Naive B cell (primary cell): ENCODE measurements around the gene CPNE5. TPM values are rescaled to one million over a fixed set of nuclear protein-coding genes. Genes with fewer than 3 reads are reported as not detected.
"Not testable (repeated sequence)": the region's sequence is repeated elsewhere in the genome, so short reads cannot be mapped to it uniquely, and the experiment has no call there.

Experiments used
- ATAC-seq, 2 donors: fragments of 150-1000 bp; cut with Tn5 transposase; 2 replicates each; pipeline ENCODE4 v1.10.0; 2021; ENCODE audit warnings: low read depth in 2 of 2, mild to moderate bottlenecking in 2 of 2, moderate library complexity in 2 of 2
- DNase-seq: peaks from one replicate; pipeline ENCODE4 v3.0.0; 2022
- H3K27ac Mint-ChIP-seq, 6 donors: one replicate each; pipeline ENCODE4 v1.8.0; 2020 to 2022; ENCODE audit warnings: mild to moderate bottlenecking in 6 of 6, mixed read lengths in 6 of 6, moderate library complexity in 5 of 6, inconsistent platforms in 2 of 6
- H3K27me3 Mint-ChIP-seq, 3 donors: one replicate each; pipeline ENCODE4 v1.8.0; 2021 to 2022; ENCODE audit warnings: mixed read lengths in 3 of 3, mild to moderate bottlenecking in 1 of 3
- H3K36me3 Mint-ChIP-seq, 2 donors: one replicate each; pipeline ENCODE4 v1.8.0; 2020 to 2022; ENCODE audit warnings: mixed read lengths in 2 of 2, inconsistent platforms in 1 of 2, mild to moderate bottlenecking in 1 of 2
- H3K4me1 Mint-ChIP-seq, 3 donors: one replicate each; pipeline ENCODE4 v1.8.0; 2020 to 2022; ENCODE audit warnings: mixed read lengths in 3 of 3, inconsistent platforms in 1 of 3, mild to moderate bottlenecking in 1 of 3, moderate library complexity in 1 of 3
- H3K4me3 Mint-ChIP-seq, 8 donors: one replicate each; pipeline ENCODE4 v1.8.0; 2020 to 2022; ENCODE audit warnings: mild to moderate bottlenecking in 8 of 8, mixed read lengths in 8 of 8, moderate library complexity in 8 of 8, inconsistent platforms in 2 of 8
- H3K9me3 Mint-ChIP-seq, 7 donors: one replicate each; pipeline ENCODE4 v1.8.0; 2020 to 2022; ENCODE audit warnings: mixed read lengths in 7 of 7, mild to moderate bottlenecking in 5 of 7, inconsistent platforms in 2 of 7, moderate library complexity in 1 of 7
- polyA plus RNA-seq, 6 donors: library from polyadenylated mRNA; unstranded; fragments of 300-500 nt; fragmentation: Illumina TruSeq; gene quantifications; one replicate each; pipeline ENCODE4 v1.2.3, GENCODE V29; 2021; ENCODE audit warnings: low read depth in 6 of 6

CPNE5 gene
- polyA plus RNA-seq, 6 donors from 2014 or later = 56.9 to 105 (median 92.2) TPM

DNA sequence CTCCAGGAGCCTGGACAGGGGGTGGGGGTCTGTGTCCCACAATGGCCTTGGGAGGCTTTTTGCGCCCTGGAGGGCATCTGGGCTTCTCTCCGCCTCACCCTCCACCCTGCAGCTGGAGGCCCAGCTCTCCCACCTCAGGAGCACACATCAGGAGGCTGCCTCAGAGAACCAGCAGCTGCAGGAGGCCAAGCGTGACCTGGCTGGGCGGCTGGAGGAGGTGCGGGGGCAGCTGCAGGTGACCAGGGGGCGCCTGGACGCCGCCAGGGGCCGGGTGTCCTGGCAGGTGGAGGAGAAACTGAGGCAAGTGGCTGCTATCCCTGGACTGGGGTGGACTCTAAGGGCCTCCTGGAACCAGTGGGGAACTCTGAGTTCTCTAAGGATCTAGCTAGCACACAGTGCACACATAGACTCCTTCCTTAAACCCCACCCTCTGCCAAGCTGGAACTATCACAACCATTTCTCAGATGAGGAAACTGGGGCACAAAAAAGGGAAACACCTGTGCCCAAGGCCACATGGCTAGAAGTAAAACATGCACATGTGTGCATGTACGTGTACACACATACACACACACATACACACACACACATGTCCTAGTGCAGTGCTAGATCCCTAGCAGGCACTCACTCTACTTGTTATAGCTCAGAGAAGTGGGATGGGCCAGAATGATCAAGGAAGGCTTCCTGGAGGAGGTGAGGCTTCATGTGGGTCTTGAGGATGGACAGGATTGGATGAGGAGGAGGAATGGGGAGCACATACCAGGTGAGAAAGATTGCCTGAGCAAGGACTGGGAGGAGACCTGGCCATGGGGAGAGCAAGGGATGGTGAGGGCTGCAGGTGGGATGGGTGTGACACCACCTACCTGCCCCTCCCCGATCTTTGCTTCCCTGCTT, 118.7 kb downstream of the CPNE5 start:
- peak overlapping the region in 4 of 6 donors; percentile 5 to 92 (median 43) for H3K27ac Mint-ChIP-seq
- ATAC-seq = peak; percentile 50 to 67
- peak overlapping the region in 1 of 8 donors; percentile 6 for H3K4me3 Mint-ChIP-seq
- H3K9me3 Mint-ChIP-seq = peaks cover 0 to 4% (median 0%) of the 10 kb centered on the region in 7 donors
- H3K4me1 Mint-ChIP-seq = peaks cover 27 to 44% (median 38%) of the 10 kb centered on the region in 3 donors
- no peak for DNase-seq
- H3K27me3 Mint-ChIP-seq = peaks cover 0 to 7% (median 0%) of the 10 kb centered on the region in 3 donors
- H3K36me3 Mint-ChIP-seq = no peaks in the 10 kb centered on the region

DNA sequence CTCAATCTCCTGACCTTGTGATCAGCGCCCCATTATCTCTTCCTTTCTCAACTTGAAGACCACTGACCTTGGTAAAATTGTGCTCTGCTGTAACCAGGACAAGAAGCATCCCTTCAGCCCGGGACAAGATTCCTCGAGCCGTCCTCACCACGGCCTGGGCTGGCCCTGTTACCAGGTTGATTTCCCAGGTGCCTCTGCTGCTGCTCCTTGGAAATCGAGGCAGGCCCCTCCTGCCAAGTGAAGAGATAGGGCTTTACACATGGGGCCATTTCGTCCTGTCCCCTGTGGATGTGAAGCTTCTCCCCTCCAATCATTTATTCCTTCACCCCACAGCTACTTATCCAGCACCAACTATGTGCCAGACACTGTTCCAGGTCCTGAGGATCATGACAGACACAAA, 120.1 kb downstream of the CPNE5 start:
- DNase-seq = no peak
- Mint-ChIP-seq H3K4me3 (no peak overlapping the region), H3K4me1 (peaks cover 14 to 31% (median 24%) of the 10 kb centered on the region in 3 donors), H3K9me3 (peaks cover 0 to 4% (median 0%) of the 10 kb centered on the region in 7 donors), H3K27me3 (peaks cover 0 to 7% (median 0%) of the 10 kb centered on the region in 3 donors), H3K36me3 (no peaks in the 10 kb centered on the region), H3K27ac (peak overlapping the region in 4 of 6 donors; percentile 41 to 81 (median 52))
- no peak for ATAC-seq

DNA sequence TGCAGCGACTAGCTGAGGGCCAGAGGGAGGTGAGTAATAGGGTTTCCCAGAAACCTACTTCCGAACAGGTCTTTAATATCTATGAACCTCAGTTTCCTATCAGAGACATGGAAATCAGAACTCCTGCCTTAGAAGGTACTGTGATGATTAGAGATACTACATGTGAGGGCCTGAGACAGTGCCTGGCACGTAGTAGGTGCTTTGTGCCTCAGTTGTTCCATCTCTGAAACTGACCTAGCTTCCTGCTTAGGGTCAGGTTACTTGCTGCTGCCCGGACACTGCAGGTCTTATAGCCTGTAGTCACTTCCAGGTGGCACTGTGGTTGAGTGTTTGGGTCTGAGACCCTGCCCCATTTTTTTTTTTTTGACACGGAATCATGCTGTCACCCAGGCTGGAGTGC, 120.7 kb downstream of the CPNE5 start:
- Mint-ChIP-seq H3K4me1 (peaks cover 14 to 30% (median 23%) of the 10 kb centered on the region in 3 donors), H3K36me3 (no peaks in the 10 kb centered on the region), H3K4me3 (no peak overlapping the region), H3K27me3 (peaks cover 0 to 7% (median 0%) of the 10 kb centered on the region in 3 donors), H3K9me3 (peaks cover 0 to 4% (median 0%) of the 10 kb centered on the region in 7 donors), H3K27ac (peak overlapping the region in 3 of 6 donors; percentile 20 to 78 (median 51))
- DNase-seq (no peak), ATAC-seq (no peak)

DNA sequence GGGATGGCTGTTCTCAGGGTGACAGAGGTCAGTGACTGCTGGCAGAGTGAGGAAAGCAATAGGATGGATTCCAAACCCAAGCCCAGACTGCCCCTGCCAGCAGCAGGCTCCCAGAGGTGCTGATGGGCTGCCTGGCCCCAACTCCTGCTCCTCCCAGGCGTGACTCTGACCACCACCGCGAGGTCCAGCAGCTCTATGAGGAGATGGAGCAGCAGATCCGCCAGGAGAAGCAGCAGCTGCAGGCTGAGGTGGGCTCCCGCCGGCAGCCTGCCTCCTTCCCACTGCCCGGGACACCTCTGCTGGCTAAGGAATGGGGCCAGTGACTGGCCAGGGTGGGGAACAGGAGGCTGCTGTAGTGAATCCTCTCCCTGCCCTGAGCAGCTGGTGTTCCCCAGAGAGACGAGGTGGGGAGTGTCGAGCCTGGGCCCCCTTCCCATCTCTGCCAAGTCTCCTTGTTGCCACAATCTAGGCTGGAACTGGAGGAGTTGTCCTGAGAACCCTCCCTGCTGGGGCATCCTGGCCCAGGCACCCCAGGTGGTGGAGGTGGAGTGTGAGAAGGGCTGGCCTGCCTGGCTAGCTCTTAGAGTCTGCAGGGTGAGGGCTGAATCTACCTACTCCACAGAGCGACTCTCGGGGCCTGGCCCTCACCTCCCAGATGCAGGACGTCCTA, 121.2 kb downstream of the CPNE5 start:
- H3K27ac Mint-ChIP-seq = peak overlapping the region in 2 of 6 donors; percentile 51 to 78
- no peak overlapping the region for H3K4me3 Mint-ChIP-seq
- H3K27me3 Mint-ChIP-seq = peaks cover 0 to 7% (median 0%) of the 10 kb centered on the region in 3 donors
- peaks cover 0 to 4% (median 0%) of the 10 kb centered on the region in 7 donors for H3K9me3 Mint-ChIP-seq
- ATAC-seq (no peak), DNase-seq (no peak)
- no peaks in the 10 kb centered on the region for H3K36me3 Mint-ChIP-seq
- peaks cover 14 to 30% (median 23%) of the 10 kb centered on the region in 3 donors for H3K4me1 Mint-ChIP-seq

GRCh38 chr6:36717231-36717825, 121.9 kb downstream of the CPNE5 start:
- Mint-ChIP-seq H3K9me3 (peaks cover 0 to 4% (median 0%) of the 10 kb centered on the region in 7 donors), H3K27me3 (peaks cover 0 to 7% (median 0%) of the 10 kb centered on the region in 3 donors), H3K27ac (no peak overlapping the region), H3K36me3 (no peaks in the 10 kb centered on the region), H3K4me1 (peaks cover 14 to 27% (median 23%) of the 10 kb centered on the region in 3 donors), H3K4me3 (no peak overlapping the region)
- ATAC-seq = no peak
- no peak for DNase-seq

DNA sequence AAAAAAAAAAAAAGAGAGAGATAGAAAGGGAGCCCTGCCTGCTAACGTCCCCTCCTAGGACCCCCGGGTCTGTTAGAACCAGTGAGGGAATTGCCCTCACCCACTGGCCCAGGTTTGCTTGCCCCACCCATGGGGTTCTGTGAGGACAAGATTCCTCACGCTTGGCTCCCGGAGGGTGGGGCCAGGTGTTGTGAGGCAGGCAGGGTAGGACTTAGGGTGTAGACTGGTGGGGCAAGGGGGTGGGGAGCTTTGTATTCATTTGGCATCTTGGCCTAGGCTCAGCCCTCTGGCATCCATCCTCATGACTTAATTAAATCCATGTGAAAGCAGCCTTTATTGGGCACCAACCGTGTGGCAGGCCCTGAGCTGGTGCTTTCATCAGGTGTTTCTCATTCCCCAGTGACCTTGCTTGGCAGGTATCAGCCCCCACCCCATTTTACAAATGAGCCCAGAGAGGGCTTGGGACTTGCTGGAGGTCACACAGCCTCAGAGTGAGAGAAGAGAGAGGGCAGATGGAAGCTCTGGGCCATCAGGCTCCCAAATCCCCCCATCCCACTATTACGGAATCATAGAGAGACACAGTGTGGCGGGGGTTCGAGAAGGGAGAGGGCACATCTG, 122.7 kb downstream of the CPNE5 start:
- Mint-ChIP-seq H3K9me3 (peaks cover 0 to 4% (median 0%) of the 10 kb centered on the region in 7 donors), H3K27me3 (peaks cover 0 to 7% (median 0%) of the 10 kb centered on the region in 3 donors), H3K27ac (no peak overlapping the region)

GRCh38 chr6:36715469-36715868, 123.8 kb downstream of the CPNE5 start:
- Mint-ChIP-seq H3K9me3 (peaks cover 0 to 4% (median 0%) of the 10 kb centered on the region in 7 donors), H3K4me1 (peaks cover 10 to 20% (median 13%) of the 10 kb centered on the region in 3 donors), H3K4me3 (no peak overlapping the region), H3K27me3 (peaks cover 0 to 7% (median 0%) of the 10 kb centered on the region in 3 donors), H3K27ac (no peak overlapping the region), H3K36me3 (no peaks in the 10 kb centered on the region)
- no peak for ATAC-seq
- DNase-seq = no peak

More for the DNA sequence above, 122.7 kb downstream of the CPNE5 start:
- Mint-ChIP-seq H3K36me3 (no peaks in the 10 kb centered on the region), H3K4me1 (peaks cover 14 to 26% (median 20%) of the 10 kb centered on the region in 3 donors), H3K4me3 (no peak overlapping the region)
- ATAC-seq (no peak), DNase-seq (no peak)

- peak overlapping the region in 1 of 6 donors; percentile 54 for H3K27ac Mint-ChIP-seq
- H3K36me3 Mint-ChIP-seq = no peaks in the 10 kb centered on the region
- no peak for ATAC-seq
- no peak overlapping the region for H3K4me3 Mint-ChIP-seq
- DNase-seq = no peak
- peaks cover 0 to 7% (median 0%) of the 10 kb centered on the region in 3 donors for H3K27me3 Mint-ChIP-seq
- H3K9me3 Mint-ChIP-seq = peaks cover 0 to 3% (median 0%) of the 10 kb centered on the region in 7 donors
- H3K4me1 Mint-ChIP-seq = peaks cover 5 to 12% (median 6%) of the 10 kb centered on the region in 3 donors
These were observed 124.7 kb downstream of the CPNE5 start for GRCh38 chr6:36714511-36714910.

- H3K4me3 Mint-ChIP-seq = no peak overlapping the region
- H3K9me3 Mint-ChIP-seq = no peaks in the 10 kb centered on the region
- H3K27me3 Mint-ChIP-seq = peaks cover 0 to 7% (median 0%) of the 10 kb centered on the region in 3 donors
- no peak for DNase-seq
- peaks cover 0 to 7% (median 0%) of the 10 kb centered on the region in 3 donors for H3K4me1 Mint-ChIP-seq
- H3K27ac Mint-ChIP-seq = peak overlapping the region in 2 of 6 donors; percentile 70 to 81
- no peaks in the 10 kb centered on the region for H3K36me3 Mint-ChIP-seq
- ATAC-seq = no peak
These were observed 125.4 kb downstream of the CPNE5 start for GRCh38 chr6:36713846-36714245.

DNA sequence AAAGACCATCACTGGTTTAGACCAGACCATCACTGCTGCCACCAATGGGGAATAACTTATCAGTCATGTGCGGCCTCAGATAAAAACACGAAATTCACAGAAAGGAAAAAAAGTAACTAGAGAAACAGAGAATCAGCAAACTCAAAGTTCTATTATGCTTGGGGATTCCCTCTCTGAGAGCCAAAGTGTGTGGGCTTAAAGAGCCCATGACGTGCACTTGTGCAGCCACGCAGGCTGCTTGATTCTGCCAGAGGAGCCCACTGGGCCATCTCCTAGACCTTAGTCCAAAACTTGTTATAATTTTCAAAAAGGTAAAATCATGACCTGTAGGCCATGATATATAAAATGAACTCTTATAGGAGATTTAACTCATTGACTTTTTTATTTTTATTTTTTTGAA, 126.4 kb downstream of the CPNE5 start:
- peaks cover 0 to 7% (median 0%) of the 10 kb centered on the region in 3 donors for H3K4me1 Mint-ChIP-seq
- no peaks in the 10 kb centered on the region for H3K36me3 Mint-ChIP-seq
- ATAC-seq = no peak
- DNase-seq = no peak
- no peaks in the 10 kb centered on the region for H3K9me3 Mint-ChIP-seq
- H3K27me3 Mint-ChIP-seq = peaks cover 0 to 7% (median 0%) of the 10 kb centered on the region in 3 donors
- peak overlapping the region in 3 of 6 donors; percentile 29 to 81 (median 70) for H3K27ac Mint-ChIP-seq
- H3K4me3 Mint-ChIP-seq = no peak overlapping the region

DNA sequence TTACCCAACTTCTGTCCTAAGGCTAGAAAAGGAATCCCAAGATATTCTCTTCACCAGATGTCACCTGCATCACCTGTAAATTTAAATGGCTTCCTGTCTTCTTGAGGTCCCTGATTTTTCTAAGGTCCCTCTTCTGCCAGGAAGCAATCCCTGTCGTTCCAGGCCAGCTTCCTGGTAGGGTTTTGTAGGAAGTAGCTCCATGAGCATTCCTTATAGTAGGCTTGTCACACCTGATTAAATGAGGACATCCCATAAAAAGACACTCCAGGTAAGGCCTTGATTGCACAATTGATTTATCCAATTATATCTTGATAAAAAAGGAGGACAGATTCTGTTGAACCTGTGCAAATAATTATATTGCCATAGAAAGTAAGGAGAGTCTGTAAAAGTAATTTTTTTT, 132.9 kb downstream of the CPNE5 start:
- ATAC-seq = no peak
- Mint-ChIP-seq H3K4me1 (peaks cover 9 to 25% (median 13%) of the 10 kb centered on the region in 3 donors), H3K36me3 (no peaks in the 10 kb centered on the region), H3K27me3 (peaks cover 0 to 7% (median 0%) of the 10 kb centered on the region in 3 donors), H3K9me3 (no peaks in the 10 kb centered on the region), H3K4me3 (no peak overlapping the region), H3K27ac (no peak overlapping the region)
- DNase-seq = no peak

GRCh38 chr6:36704961-36705577, 134.2 kb downstream of the CPNE5 start:
- not testable (repeated sequence) for H3K9me3 Mint-ChIP-seq, H3K27me3 Mint-ChIP-seq, DNase-seq, ATAC-seq, H3K4me3 Mint-ChIP-seq, H3K27ac Mint-ChIP-seq, H3K36me3 Mint-ChIP-seq
- peaks cover 17 to 35% (median 24%) of the 10 kb centered on the region in 3 donors for H3K4me1 Mint-ChIP-seq
